Right lobe of liver (tissue), 6 donors: ENCODE results near the gene SPAG16. TPM values are rescaled to one million over a fixed set of nuclear protein-coding genes. Genes with fewer than 3 reads are reported as not detected.

Experiments used
- ATAC-seq, 4 donors: fragments of 200-7000 bp; cut with Tn5 transposase; one replicate each; pipeline ENCODE4 v1.9.1; 2020; ENCODE audit warnings: mild to moderate bottlenecking in 4 of 4, moderate library complexity in 4 of 4
- DNase-seq, 3 donors: peaks; one replicate each; pipeline ENCODE4 v3.0.0-alpha.2; 2020
- H3K27ac ChIP-seq, 3 donors: fragments of 200-600 bp; one replicate each; pipeline ENCODE4 v1.8.0; 2022
- H3K27me3 ChIP-seq, 2 donors: fragments of 200-600 bp; one replicate each; pipeline ENCODE4 v1.8.0; 2022
- H3K36me3 ChIP-seq, 4 donors: fragments of 200-600 bp; sonication (generic) in 1 of 4; one replicate each; pipeline versions ENCODE4 v1.5.1 to v1.8.0; 2017 to 2022; ENCODE audit warnings: control low read depth in 1 of 4
- H3K4me1 ChIP-seq, 4 donors: fragments of 200-600 bp; sonication (generic) in 1 of 4; one replicate each; pipeline versions ENCODE4 v1.5.1 to v1.8.0; 2017 to 2022; ENCODE audit warnings: control low read depth in 1 of 4
- H3K4me3 ChIP-seq, 3 donors: fragments of 200-600 bp; one replicate each; pipeline ENCODE4 v1.8.0; 2022
- H3K9me3 ChIP-seq, 4 donors: fragments of 200-600 bp; sonication (generic) in 1 of 4; one replicate each; pipeline versions ENCODE4 v1.5.1 to v1.8.0; 2017 to 2022; ENCODE audit warnings: control low read depth in 1 of 4
- POLR2A ChIP-seq: fragments of 450-650 bp; IDR thresholded peaks from one replicate; pipeline ENCODE4 v1.6.1; 2017; ENCODE audit warnings: antibody characterized with exemption, mild to moderate bottlenecking
- WGBS: methylation state at CpG from one replicate; pipeline ENCODE4 v1.1.6; 2018; ENCODE audit warnings: low coverage, low lambda C conversion rate; ENCODE audit not compliant: insufficient coverage; ENCODE audit errors: missing lambda C conversion rate; 5-methylcytosine and 5-hydroxymethylcytosine counted together
- intact Hi-C, 2 donors: fragments of 100-400 bp; cut with DNase I; formaldehyde crosslinking; loops; one replicate each; pipeline versions ENCODE4 v1.11.2 to v1.14.1; 2022
- total RNA-seq, 6 experiments: library from RNA; depleted of rRNA in 2 of 6; stranded (reverse); fragments of >200 nt in 2 of 6; fragmentation: NEBNext Ultra II Directional in 3 of 6; extraction: Animal tissue kit (Norgen Biotek cat#: 25700) in 3 of 6; gene quantifications; one replicate each; pipeline versions ENCODE4 v1.1.0 to v1.2.4, GENCODE V29; 2016 to 2023
- TF ChIP-seq, protein P1 (sequence below), 4 donors: fragments of 200-600 bp in 3 of 4; fragments of 450-650 bp in 1 of 4; IDR thresholded peaks; one replicate each; pipeline versions ENCODE4 v1.5.1 to v1.8.0; 2016 to 2022; ENCODE audit warnings: antibody characterized with exemption in 4 of 4, mild to moderate bottlenecking in 2 of 4
- donor health status: DM: no; HTN: yes; CAD: no.
- donor health status: DM: no; HTN: no; CAD: no.
- donor health status: DM: no; HTN: no; CAD: no.
- donor health status: DM: no; HTN: yes; CAD: no.
- donor health status: DM: no; HTN: yes; CAD: no.

The SPAG16 gene
- total RNA-seq, 6 experiments from 2014 or later: 7.2 to 15.3 (median 9.0) TPM

DNA sequence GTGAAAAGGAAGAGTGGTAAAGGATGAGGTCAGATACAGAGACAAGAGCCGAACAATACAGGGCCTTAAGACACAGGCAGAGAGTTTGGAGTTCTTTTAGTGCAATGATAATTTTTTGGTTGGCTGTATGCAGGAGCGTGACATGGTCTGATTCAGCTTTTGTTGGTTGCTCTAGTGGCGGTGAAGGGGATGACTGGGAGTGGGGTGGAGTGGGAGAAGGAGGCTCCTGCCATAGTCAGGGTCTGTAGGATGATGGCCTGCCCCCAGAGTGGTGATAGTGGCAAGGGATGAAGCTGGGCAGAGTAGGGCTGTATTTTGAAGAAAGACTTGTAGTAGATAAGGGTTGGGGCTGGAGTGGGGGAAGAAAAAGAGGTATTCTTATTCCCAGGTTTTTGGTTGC is 820.0 kb downstream of the SPAG16 start:
- Histone ChIP-seq H3K27me3 (no peaks in the 10 kb centered on the region), H3K9me3 (no peaks in the 10 kb centered on the region), H3K36me3 (no peaks in the 10 kb centered on the region), H3K4me3 (no peak overlapping the region), H3K4me1 (no peaks in the 10 kb centered on the region), H3K27ac (no peak overlapping the region)
- intact Hi-C loops: no loop called here
- WGBS: 58% methylated on average over 3 of the region's 3 CpGs
- ATAC-seq (no peak), DNase-seq (no peak)
- TF ChIP-seq POLR2A: no peak
- TF ChIP-seq, protein P1, sequence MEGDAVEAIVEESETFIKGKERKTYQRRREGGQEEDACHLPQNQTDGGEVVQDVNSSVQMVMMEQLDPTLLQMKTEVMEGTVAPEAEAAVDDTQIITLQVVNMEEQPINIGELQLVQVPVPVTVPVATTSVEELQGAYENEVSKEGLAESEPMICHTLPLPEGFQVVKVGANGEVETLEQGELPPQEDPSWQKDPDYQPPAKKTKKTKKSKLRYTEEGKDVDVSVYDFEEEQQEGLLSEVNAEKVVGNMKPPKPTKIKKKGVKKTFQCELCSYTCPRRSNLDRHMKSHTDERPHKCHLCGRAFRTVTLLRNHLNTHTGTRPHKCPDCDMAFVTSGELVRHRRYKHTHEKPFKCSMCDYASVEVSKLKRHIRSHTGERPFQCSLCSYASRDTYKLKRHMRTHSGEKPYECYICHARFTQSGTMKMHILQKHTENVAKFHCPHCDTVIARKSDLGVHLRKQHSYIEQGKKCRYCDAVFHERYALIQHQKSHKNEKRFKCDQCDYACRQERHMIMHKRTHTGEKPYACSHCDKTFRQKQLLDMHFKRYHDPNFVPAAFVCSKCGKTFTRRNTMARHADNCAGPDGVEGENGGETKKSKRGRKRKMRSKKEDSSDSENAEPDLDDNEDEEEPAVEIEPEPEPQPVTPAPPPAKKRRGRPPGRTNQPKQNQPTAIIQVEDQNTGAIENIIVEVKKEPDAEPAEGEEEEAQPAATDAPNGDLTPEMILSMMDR (IDR thresholded peaks at IDR 0.05): no peak

DNA sequence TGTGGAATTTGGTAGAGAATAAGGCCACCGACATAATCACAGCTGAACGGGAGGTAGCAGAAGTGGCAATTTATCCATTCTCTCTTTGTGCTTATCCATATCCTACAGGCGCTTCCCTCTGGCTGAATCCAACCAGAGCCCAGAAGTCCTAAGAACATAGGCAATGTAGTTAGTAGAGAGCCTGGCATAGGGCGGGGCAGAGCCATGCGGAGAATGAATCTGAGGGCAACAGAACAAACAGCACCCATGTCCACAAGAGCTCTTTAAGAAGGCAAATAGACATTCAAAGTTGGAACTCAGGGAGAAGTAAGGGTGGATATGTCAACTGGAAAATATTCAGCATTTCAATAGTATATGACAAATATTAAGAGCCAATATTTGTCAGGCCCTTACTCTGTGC is 820.7 kb downstream of the SPAG16 start:
- no peak overlapping the region for H3K27ac ChIP-seq
- DNase-seq: no peak
- no peak for ATAC-seq
- H3K4me1 ChIP-seq: no peaks in the 10 kb centered on the region
- 86% methylated on average over 5 of the region's 5 CpGs for WGBS
- H3K36me3 ChIP-seq: no peaks in the 10 kb centered on the region
- no peaks in the 10 kb centered on the region for H3K9me3 ChIP-seq
- intact Hi-C loops: no loop called here
- no peak overlapping the region for H3K4me3 ChIP-seq
- H3K27me3 ChIP-seq: no peaks in the 10 kb centered on the region
- TF ChIP-seq, protein P1 (IDR thresholded peaks at IDR 0.05): no peak
- TF ChIP-seq POLR2A: no peak

DNA sequence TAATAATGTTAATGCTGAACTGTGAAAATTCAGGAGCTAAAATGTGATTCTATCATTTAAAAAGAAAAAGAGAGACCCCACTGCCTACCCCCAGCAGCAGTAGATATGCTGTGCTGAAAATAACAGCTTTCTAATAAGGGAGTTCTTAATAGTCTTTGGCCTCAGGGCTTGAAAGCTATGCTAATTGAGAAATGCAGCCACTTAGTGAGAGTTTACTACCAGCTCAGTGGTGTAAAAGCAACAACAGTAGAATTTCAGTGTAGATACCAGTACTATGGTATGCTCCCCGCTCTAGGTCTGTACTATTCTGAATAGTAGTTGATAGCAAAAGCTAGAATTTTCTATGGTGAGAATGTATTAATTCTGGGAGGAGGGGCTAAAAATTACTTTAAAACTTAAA is 823.5 kb downstream of the SPAG16 start:
- DNase-seq (no peak), ATAC-seq (no peak)
- intact Hi-C loops: no loop called here
- TF ChIP-seq POLR2A: no peak
- TF ChIP-seq, protein P1 (IDR thresholded peaks at IDR 0.05): no peak
- WGBS: 83% methylated on average over 1 of the region's 1 CpG
- Histone ChIP-seq H3K27me3 (no peaks in the 10 kb centered on the region), H3K4me1 (no peaks in the 10 kb centered on the region), H3K9me3 (no peaks in the 10 kb centered on the region), H3K36me3 (no peaks in the 10 kb centered on the region), H3K27ac (no peak overlapping the region), H3K4me3 (no peak overlapping the region)

DNA sequence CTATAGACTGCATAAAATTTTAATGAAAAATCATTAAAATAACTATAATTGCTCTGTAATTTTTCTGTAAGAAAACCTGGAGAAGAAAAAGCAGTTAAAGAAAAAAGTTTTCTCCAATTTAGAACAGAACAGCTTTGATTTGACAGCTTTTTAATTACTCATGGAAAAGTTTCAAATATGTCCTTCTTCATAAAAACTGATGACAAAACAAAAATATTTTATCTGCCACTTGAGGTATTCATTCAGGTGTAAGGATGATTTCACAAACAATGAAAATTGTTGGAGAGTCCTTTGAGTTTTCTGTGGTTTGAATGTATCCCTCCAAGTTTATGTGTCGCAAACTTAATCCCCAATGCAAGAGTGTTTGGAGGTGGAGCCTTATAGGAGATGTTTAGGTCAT is 824.3 kb downstream of the SPAG16 start:
- ATAC-seq: no peak
- H3K4me3 ChIP-seq: no peak overlapping the region
- H3K9me3 ChIP-seq: no peaks in the 10 kb centered on the region
- no peak for DNase-seq
- TF ChIP-seq, protein P1 (IDR thresholded peaks at IDR 0.05): no peak
- TF ChIP-seq POLR2A: no peak
- no peaks in the 10 kb centered on the region for H3K4me1 ChIP-seq
- no peak overlapping the region for H3K27ac ChIP-seq
- 80% methylated on average over 1 of the region's 1 CpG for WGBS
- no peaks in the 10 kb centered on the region for H3K36me3 ChIP-seq
- H3K27me3 ChIP-seq: no peaks in the 10 kb centered on the region
- intact Hi-C loops: no loop called here

DNA sequence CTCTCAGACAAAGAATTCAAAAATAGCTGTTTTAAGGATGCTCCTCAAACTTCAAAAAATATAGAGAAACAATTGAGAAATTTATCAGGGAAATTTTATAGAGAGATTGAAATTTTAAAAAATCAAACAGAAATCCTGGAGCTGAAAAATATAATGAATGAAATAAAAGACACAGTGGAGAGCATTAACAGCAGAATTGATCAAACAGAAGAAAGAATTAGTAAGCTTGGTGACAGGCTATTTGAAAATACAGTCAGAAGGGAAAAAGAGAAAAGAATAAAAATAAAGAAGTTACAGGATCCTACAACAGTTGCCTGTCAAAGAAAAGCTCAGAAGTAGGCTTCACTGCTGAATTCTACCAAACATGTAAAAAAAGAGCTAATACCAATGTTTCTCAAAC is 832.8 kb downstream of the SPAG16 start:
- no peak for DNase-seq
- Histone ChIP-seq H3K9me3 (no peaks in the 10 kb centered on the region), H3K36me3 (no peaks in the 10 kb centered on the region), H3K4me3 (no peak overlapping the region), H3K27me3 (no peaks in the 10 kb centered on the region), H3K27ac (no peak overlapping the region), H3K4me1 (no peaks in the 10 kb centered on the region)
- no peak for ATAC-seq
- intact Hi-C loops: no loop called here
- TF ChIP-seq POLR2A: no peak
- TF ChIP-seq, protein P1 (IDR thresholded peaks at IDR 0.05): no peak
